ENCODE results near the gene ATP5F1E.

- TF ChIP-seq CTCF (IDR thresholded peaks at IDR 0.05; ENCODE audit: extremely low read depth in 1 of 2, insufficient read depth in 1 of 2, low read depth in 1 of 2, low read length in 2 of 2) (no peak), MAX (IDR thresholded peaks at IDR 0.05; ENCODE audit: insufficient read depth, insufficient read length) (no peak), JUN (IDR thresholded peaks at IDR 0.05; ENCODE audit: borderline replicate concordance, insufficient read depth, insufficient read length, low read depth) (no peak), POLR2AphosphoS5 (IDR thresholded peaks at IDR 0.05; ENCODE audit: insufficient read depth, low read depth, low read length) (no peak)
These were observed 45.6 kb upstream of the ATP5F1E start for GRCh38 chr20:59077705-59078104.

Data from endothelial cell of umbilical vein (primary cell).